Jurkat, Clone E6-1 (cell line): ENCODE results near the gene LRRC74B. TPM values are rescaled to one million over a fixed set of nuclear protein-coding genes. Genes with fewer than 3 reads are reported as not detected.
A peak's percentile ranks its signal among the peaks of the same experiment; 100 is the strongest.
"Not testable (repeated sequence)": the region's sequence is repeated elsewhere in the genome, so short reads cannot be mapped to it uniquely, and the experiment has no call there.

ENCODE experiments used
- DNase-seq: peaks from one replicate; pipeline ENCODE4 v3.0.0-alpha.2; 2011; ENCODE audit warnings: low read depth, low spot score
- H3K4me3 ChIP-seq: 2 replicates; pipeline ENCODE4 v1.5.1; 2011; ENCODE audit warnings: mild to moderate bottlenecking, low read length, control low read depth, moderate library complexity
- polyA plus RNA-seq: library from polyadenylated mRNA; unstranded; fragments of >200 nt; gene quantifications from one replicate; pipeline ENCODE4 v1.2.1, GENCODE V29; 2012; ENCODE audit warnings: missing spikeins; ENCODE audit not compliant: insufficient read length, insufficient read depth

Gene LRRC74B, protein sequence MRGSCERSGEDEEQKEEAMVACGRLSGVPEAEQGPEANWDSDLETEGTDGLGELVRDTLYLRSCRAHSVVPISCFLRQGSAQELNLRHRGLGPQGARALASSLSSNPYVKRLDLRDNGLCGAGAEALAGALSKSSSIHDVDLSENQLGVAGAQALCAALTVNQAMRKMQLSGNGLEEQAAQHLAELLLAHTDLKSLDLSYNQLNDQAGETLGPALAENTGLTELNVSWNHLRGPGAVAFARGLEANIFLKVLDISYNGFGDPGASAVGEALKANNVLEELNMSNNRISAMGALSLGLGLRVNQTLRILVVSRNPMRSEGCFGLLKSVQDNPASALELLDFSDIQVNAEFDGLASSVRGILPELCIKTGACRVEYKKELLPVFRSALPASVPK
- polyA plus RNA-seq, result not detected

DNA sequence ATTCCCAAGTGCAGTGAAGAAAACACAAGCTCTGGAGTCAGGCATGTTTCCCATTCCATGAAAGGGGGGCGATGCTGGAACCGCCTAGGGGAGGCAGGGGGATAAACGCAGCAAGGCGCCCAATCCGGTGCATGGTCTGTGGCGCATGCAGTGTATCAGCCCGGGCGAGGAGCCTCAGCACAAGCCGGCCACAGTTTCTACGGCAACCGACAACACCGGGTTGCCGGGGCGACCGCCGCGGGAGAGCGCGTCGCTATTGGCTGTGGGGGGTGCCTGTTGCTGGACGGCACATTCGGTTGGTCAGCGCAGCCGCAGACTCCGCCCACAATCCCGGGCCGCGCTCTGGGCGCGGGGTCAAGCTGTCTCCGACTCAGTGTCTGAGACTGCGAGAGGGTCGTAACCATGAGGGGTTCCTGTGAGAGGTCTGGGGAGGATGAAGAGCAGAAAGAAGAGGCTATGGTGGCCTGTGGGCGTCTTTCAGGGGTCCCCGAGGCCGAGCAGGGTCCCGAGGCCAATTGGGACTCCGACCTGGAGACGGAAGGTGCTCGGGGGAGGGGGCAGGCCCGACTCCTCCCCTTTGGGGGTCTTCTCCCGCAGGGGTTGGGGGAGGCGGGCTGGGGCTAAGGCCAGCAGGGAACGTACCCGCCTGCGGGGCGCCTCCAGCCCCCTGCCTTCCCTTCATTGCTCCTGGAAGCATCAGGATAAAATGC is at the start of gene LRRC74B:
Gene LRRC74B, plus strand, starts transcription at position 362 of the 710 bp plus-strand sequence. Its CDS starts 41 bp downstream, at position 403.
- peak within 1 kb of the TSS; percentile 13 for H3K4me3 ChIP-seq
- DNase-seq, result peak; percentile 53

DNA sequence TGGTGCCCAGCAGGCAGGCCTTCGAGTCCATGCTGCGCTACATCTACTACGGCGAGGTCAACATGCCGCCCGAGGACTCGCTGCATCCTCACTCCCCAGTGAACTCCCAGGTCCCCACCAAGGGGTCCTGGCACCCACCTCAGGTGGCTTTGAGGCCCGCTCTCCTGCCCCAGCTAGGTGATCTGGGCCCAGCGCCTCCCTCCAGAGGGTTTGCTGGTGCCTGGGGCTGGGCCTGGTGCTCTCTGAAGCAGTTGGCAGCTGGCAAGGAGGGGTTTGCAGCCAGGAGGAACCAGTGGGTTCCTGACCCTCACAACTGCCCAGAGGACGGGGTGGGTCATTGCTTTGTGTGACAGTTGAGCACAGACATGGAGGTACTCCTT is 49.7 kb upstream of the LRRC74B start:
- no peak overlapping the region for H3K4me3 ChIP-seq
- DNase-seq, result no peak

DNA sequence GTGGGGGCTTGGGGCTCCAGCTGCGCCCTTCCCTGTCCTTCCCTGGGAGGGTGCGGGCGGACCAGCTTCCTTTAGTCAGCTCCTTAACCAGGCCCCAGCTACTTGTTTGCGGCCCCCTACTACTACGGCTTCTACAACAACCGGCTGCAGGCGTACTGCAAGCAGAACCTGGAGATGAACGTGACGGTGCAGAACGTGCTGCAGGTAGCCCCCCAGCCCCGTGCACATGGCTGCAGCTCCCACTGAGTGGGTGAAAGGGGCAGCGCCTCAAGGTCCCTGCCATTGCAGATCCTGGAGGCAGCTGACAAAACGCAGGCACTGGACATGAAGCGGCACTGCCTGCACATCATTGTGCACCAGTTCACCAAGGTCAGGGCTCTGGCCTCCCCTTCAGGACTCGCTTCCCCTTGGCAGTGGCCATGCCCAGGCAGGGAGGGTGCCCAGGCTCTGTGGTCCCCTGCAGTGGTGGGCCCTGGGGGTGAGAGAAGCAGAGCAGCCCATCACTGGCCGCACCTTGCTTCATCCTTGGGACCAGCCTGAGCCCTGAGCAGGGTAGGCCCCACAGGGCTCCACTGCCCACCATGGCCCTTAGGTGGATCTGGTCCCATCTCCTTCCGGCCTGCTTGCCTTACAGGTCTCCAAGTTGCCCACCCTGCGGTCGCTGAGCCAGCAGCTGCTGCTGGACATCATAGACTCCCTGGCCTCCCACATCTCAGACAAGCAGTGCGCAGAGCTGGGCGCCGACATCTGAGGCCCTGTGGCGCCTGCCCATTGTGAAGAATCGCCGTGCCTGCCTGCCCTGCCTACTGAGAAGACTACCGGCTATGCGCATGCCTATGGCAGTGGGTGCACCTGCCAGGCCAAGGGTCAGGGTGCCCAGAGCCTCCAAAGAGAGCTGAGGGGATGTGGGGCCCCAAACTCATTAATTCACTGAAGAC is 48.9 kb upstream of the LRRC74B start:
- DNase-seq, result no peak
- no peak overlapping the region for H3K4me3 ChIP-seq

DNA sequence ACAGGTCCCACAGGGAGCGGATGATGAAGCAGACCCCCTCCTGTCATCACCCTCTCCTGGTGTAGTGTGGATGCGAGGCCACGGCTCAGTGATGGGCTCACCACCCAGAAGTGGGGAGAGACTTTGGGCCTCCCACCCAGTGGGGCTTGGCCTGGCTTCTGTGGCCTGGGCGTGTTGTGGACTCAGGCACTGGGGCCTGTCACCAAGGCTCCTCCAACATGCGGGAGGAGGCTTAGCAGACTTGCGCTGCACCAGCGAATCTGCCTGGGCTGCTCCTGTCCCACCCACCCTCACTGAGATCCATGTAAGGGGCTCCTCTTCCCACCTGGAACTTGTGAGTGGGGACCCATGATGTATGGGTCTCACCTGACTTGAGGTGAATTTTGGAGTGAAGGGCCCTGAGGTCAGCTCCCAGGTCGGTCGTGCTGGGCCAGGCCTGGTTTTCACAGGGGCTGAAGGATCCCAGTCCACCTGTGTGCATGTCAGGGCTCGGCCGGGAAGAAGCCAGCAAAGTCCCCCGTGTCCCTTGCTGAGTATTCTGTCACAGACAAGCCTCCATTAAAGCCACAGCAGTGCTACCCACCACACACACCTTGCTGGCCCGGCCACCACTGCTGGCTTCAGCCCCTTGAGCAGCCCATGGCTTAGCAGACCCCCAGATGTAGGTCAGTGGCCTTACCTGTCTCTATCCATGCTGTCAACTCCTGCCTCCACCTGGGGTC is 48.0 kb upstream of the LRRC74B start:
- DNase-seq, result no peak
- H3K4me3 ChIP-seq, result no peak overlapping the region

DNA sequence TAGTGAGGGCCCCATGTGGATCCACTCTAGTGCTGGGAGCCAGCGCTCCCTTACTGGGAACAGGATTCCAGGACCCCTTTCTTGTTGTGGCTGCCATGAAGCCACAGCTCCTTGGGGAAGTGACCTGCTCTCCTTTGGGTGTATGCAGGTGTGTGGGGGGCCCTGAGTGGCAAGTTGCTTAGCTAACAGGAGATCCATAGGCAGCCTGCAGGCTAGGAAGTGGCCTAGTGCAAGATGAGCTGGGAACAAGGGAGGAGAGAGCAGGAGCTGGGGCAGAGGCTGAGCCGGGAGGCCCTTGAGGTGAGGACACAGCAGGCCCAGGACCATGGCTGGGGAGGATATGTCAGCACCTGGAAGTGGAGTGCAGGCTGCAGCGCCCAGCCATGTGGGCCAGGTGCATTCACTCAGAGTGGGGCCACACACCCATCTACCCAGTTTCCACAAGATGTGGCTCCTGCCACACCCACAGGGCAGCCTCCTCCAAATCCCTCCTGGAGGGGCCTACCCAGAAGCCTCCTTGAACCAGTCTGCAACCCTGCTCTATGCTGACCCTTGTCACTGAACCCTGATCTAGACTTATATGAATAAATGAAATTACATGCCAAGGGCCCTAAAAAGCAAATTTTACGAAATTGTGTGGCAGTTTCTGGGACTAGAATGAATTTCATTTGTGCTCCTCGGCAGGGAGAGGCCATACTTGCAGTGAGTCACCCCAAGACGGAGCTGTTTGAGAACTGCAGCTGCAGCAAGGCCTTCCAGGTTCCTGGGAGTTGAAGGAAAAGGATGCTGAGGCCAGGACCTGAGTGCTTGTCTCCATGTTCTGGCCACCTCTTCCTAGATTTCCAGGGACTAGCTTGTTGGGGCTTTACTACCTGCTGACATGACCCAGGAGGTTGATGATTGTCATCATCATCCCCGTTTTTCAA is 47.1 kb upstream of the LRRC74B start:
- no peak overlapping the region for H3K4me3 ChIP-seq
- no peak for DNase-seq

DNA sequence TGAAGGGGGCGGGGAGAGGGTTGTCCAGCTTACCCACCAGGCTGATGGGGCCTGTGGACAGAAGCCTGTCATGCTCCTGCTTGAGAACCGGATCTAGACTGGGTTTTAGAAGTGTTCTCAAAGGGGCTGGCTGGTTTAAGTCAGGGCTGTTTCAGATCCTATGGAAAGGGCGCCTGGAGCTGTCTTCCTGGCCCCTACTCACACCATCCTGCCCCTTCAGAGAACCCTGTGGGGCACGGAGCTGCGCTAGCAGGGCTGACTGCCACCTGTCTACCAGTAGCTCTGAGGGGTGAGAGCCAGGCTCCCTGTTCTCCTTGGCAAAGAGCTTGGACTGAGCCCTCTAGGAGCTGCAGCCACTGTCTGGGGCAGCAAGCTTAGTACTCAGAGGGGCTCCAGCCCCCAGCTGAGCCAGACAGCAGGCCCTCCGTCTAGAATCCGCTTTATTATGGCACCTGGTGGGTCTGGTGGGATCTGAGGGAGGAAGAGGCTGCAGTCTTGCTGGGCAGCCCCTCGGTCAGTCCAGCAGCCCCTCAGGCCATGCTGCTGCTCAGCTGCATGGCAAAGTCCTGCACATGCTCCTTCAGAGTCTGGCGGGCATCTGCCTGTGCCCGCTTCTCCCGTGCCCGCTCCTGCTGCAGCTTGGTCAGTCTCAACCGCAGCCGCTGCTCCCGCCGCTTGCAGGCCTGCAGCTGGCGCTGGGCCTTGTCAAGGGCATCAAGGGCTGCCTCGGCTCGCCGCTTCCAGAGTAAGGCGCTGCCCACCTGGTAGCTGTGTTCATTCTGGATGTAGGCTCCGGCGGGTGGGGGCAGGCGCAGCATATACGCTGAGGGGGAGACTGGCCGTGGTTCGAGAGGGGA is 46.2 kb upstream of the LRRC74B start:
- no peak for DNase-seq
- H3K4me3 ChIP-seq, result no peak overlapping the region; the same call in 1 of the 2 replicates

DNA sequence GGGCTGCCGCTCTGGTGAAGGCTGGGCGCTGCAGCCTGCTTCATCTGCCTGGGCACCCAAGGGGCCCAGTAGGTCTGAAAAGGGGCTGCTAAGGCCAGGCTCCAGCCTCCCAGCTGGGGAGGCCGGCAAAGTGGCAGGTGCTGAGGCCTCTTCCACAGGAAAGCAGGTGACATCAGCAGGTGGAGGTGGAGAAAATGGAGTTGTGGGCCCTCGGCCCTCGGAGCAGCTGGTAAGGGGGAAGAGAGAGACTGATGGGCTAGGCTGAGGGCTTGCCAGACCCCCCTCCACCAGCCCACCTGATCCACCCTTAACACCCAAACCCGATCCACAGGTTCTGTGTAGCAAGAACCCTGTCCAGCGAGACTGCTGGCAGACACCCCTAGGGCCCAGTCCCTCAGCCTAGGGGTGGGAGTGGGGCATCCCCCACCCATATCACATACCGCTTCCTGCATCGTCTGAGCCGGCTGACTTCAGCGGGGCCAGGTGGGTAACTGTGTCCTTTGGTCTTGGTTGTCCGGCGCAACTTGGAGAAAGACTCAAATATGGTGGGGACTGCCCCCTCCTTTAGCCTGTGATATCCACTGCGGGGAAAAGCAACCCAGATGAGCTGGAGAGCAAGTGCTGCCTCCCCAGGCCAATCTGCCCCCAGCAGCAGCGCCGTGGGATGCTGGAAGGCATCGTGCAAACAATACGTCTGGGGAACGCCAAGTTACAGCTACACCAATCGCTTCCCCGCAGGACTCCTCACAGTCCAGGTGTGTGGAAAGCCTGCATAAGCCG is 45.3 kb upstream of the LRRC74B start:
- no peak for DNase-seq
- H3K4me3 ChIP-seq, result peak overlapping the region; percentile 90

DNA sequence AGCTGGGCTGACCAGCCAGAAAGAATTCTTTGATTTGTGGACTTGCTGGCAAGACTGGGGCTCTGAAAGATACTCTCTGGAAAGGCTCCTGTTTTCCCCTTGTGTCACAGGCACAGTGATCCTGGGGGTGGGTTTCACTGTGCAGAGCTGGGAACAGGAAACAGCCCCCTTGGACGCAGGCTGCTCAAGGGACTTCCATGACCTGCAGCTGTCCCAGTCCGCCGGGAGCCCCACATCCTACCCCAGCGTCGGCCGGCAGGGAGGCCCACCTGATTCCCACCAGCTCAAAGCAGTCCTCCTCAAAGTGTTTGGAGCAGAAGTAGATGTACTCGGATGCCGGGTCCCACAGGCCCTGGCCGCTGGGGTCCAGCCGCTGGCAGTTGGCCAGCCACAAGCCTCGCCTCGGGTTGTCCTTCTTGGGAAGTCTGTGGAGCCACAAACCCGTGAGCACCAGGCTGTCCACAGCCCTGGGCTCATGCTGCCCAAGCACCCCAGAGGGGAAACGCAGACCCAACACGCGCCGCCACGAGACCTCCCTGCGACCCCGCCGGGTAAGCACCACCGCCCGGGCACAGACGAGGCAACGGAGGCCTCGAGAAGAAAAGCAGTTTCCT is 44.7 kb upstream of the LRRC74B start:
- H3K4me3 ChIP-seq, result peak overlapping the region; percentile 90
- no peak for DNase-seq

DNA sequence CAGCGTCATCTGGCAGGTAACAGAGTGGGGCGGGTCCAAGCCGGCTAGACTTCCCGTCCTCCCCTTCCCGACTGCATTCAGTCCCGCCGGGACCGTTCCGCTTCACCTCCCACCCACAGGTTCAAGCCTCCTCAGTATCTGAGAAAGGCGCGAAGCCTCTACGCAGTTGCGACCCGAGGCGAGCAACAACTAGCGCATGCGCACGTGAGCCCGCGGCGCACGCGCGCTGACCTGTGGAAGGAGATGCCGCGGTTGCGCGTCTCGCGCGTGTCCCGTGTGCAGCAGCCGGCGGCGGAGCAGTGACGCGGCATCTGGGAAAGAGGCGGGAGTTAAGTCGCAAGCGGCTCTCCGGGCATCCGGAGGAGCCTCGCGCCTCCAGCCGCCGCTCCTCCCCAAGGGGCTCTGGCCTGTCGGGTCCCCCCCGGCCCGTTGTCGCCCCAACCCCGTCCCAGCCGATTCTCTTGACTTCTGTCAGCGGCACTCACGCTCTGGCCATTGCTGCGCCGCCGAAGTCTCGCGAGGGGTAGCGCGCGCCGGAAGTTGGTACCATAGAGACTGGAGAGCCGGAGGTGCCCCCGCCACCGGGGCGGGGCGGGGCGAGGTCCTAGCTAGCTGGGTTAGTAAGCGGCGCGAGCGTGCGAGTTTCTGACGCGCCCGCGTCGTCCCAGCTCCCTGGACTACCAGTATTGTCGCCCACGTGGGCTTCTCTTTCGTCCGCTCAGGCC is 44.0 kb upstream of the LRRC74B start, which contains the start of gene THAP7:
Gene THAP7, minus strand, starts transcription at position 518 of the 725 bp plus-strand sequence. Its CDS starts 207 bp downstream, at position 311.
- DNase-seq, result peak; percentile 95
- peak within 1 kb of the TSS; percentile 90 for H3K4me3 ChIP-seq

DNA sequence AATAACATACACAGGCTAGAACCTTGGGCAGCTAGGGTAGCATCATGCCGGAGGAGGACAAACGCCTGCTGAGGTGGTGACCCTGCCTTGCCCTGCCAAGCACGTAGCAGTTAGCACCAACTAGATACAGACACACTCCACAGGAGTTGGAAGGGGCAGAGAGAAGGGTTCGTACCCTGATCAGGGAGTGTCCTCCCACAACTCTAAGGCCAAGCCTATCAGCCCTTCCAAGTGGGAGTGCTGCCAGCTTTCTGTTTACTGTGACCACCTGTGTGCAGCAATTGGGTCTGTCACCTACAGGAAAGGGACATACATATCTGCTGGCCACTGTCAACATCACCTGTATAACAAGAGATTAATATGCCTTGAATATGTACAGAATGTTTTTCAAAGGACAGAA is 42.0 kb upstream of the LRRC74B start:
- H3K4me3 ChIP-seq, result no peak overlapping the region
- DNase-seq, result no peak

DNA sequence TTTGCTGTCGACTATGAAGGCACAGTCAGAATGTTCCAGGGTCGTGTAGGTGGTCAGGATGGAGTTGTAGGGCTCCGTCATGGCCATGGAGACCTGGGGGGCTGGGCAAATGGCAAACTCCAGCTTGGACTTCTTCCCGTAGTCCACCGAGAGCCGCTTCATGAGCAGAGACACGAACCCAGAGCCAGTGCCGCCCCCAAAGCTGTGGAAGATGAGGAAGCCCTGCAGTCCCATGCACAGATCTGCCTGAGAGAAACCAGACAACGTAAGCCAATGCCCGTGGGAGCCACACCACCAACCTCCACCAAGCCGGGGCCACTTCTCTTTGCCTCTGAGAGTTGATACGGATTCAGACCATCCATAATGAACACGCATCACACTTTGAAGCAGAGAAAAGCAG is 36.5 kb upstream of the LRRC74B start:
- not testable (repeated sequence) for H3K4me3 ChIP-seq

DNA sequence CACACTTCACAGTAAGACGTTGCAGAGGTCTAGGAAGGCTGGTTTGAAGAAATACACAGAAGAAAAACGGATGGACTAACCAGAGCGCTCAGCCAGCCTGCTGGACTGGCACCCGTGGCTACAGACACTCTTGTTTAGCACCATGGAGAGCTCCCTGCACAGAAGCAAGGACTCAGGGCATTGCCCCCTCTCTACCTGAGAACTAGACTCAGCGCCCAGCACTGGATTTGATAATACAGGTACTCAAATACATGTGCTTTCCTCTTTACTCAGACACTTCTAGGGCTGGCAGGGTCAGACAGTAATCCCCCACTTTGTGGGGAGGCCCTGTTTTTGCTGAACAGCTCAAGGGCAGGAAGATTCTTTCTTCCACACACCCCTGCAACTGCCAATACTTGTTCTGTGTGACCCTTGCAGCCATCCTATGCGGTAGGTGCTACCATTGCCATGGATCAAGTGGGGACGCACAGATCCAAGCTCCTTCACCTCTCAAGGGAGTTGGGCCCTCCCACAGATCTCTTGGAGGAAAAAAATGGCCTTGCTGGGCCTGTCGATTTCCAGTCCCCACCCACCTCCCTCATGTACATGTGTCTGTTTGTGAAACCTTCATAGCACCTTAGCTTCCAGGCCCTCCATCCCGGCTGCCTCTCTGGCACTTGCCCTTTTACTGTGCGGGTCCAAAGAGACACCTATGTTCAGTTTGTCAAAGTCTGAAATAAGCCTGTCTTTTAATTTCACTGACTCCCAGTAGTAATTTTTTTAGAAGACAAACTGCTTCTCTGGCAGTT is 35.9 kb upstream of the LRRC74B start:
- no peak overlapping the region for H3K4me3 ChIP-seq
- peak; percentile 42 for DNase-seq

More for the DNA sequence above, 36.5 kb upstream of the LRRC74B start:
- DNase-seq, result not testable (repeated sequence)

DNA sequence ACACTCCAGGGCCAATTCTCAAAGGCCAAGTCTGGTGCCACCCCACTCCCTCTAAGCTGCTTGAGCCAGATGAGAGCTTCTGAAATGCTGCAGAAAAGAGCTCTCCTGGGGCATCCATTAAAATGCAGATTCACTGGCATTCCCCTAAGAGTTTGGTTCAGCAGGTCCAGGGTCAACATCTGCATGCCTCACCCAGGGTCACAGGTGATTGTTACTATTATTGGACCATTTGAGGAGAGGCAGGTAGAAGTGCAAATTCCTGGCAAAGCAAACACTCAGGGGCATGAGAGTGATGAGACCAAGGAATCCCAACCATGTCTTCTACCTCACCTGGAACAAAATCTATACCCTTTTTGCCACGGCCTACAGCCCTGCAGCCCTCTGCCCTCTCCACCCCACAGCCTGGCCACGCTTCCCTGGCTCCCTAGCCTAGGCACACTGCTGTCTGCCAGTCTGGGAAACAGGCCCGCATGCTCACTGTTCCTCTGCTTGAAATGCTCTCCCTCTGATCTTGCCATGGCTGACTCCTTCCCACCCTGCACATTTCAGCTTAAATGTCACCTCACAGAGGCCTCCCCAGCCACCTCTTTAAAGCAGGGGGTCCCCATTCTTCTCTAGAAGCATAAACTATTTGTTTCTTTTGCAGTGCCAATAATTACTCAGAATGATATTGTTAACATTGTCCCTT is 35.2 kb upstream of the LRRC74B start:
- DNase-seq, result no peak
- H3K4me3 ChIP-seq, result no peak overlapping the region
